CD4-positive, alpha-beta T cell treated with Interleukin-10 for 1 hour (primary cell): ENCODE data around the gene CHST14.
"Not testable (repeated sequence)": the region's sequence is repeated elsewhere in the genome, so short reads cannot be mapped to it uniquely, and the experiment has no call there.

Source experiments
- DNase-seq: peaks from one replicate; pipeline ENCODE4 v3.0.0-alpha.2; 2020

The CHST14 gene

GRCh38 chr15:40441565-40442531 is 28.9 kb upstream of the CHST14 start:
- no peak for DNase-seq

- no peak for DNase-seq
Observed at GRCh38 chr15:40443255-40443654, 27.5 kb upstream of the CHST14 start.

- DNase-seq, result no peak
Observed at GRCh38 chr15:40443846-40444245, 26.9 kb upstream of the CHST14 start.

GRCh38 chr15:40444736-40445135 is 26.0 kb upstream of the CHST14 start:
- no peak for DNase-seq

- no peak for DNase-seq
Observed at GRCh38 chr15:40445421-40445922, 25.3 kb upstream of the CHST14 start.

GRCh38 chr15:40446144-40446543 is 24.6 kb upstream of the CHST14 start:
- DNase-seq, result no peak

GRCh38 chr15:40448354-40448753 is 22.4 kb upstream of the CHST14 start:
- no peak for DNase-seq

GRCh38 chr15:40449275-40449674 is 21.5 kb upstream of the CHST14 start:
- no peak for DNase-seq

GRCh38 chr15:40450047-40450446 is 20.7 kb upstream of the CHST14 start:
- DNase-seq, result no peak

- no peak for DNase-seq
Observed at GRCh38 chr15:40451527-40452158, 19.1 kb upstream of the CHST14 start.

GRCh38 chr15:40452296-40453090 is 18.3 kb upstream of the CHST14 start:
- DNase-seq, result no peak

- DNase-seq, result not testable (repeated sequence)
Observed at GRCh38 chr15:40453941-40454340, 16.8 kb upstream of the CHST14 start.

- DNase-seq, result no peak
Observed at GRCh38 chr15:40454904-40455391, 15.8 kb upstream of the CHST14 start.

GRCh38 chr15:40456299-40456712 is 14.5 kb upstream of the CHST14 start:
- no peak for DNase-seq

- no peak for DNase-seq
Observed at GRCh38 chr15:40456738-40457137, 14.0 kb upstream of the CHST14 start.

GRCh38 chr15:40458495-40459371 is 12.1 kb upstream of the CHST14 start:
- no peak for DNase-seq

- no peak for DNase-seq
Observed at GRCh38 chr15:40459391-40460015, 11.3 kb upstream of the CHST14 start.

- no peak for DNase-seq
Observed at GRCh38 chr15:40460404-40460803, 10.4 kb upstream of the CHST14 start.

- DNase-seq, result no peak
Observed at GRCh38 chr15:40461958-40462357, 8.8 kb upstream of the CHST14 start.

GRCh38 chr15:40463279-40463678 is 7.5 kb upstream of the CHST14 start:
- DNase-seq, result no peak

GRCh38 chr15:40463886-40464545 is 6.8 kb upstream of the CHST14 start:
- DNase-seq, result no peak
